Gastrocnemius medialis (tissue), 4 donors: ENCODE data around the gene DNAJC11. TPM values are rescaled to one million over a fixed set of nuclear protein-coding genes. Genes with fewer than 3 reads are reported as not detected.
A peak's percentile ranks its signal among the peaks of the same experiment; 100 is the strongest.
"Not testable (repeated sequence)": the region's sequence is repeated elsewhere in the genome, so short reads cannot be mapped to it uniquely, and the experiment has no call there.

Experiments
- ATAC-seq, 2 donors: fragments of 150-250 bp; one replicate each; pipeline ENCODE4 v1.9.1; 2016
- DNase-seq, 2 donors: peaks; one replicate each; pipeline ENCODE4 v3.0.0-alpha.2; 2019
- H3K27ac ChIP-seq, 4 donors: fragments of 200-600 bp; sonication (generic); 1 replicate in 1 of 4; 2 replicates in 3 of 4; pipeline ENCODE4 v1.5.1; 2016 to 2018; ENCODE audit warnings: mild to moderate bottlenecking in 2 of 4, moderate library complexity in 1 of 4
- H3K27me3 ChIP-seq, 3 donors: fragments of 200-600 bp; sonication (generic) in 2 of 3; 1 replicate in 1 of 3; 2 replicates in 2 of 3; pipeline versions ENCODE4 v1.5.1 to v1.6.0; 2016 to 2019; ENCODE audit warnings: mild to moderate bottlenecking in 1 of 3, moderate library complexity in 1 of 3
- H3K36me3 ChIP-seq, 2 donors: fragments of 200-600 bp; sonication (generic) in 1 of 2; one replicate each; pipeline ENCODE4 v1.5.1; 2017 to 2018
- H3K4me1 ChIP-seq, 2 donors: fragments of 200-600 bp; sonication (generic) in 1 of 2; one replicate each; pipeline ENCODE4 v1.5.1; 2016 to 2017; ENCODE audit warnings: mild to moderate bottlenecking in 2 of 2
- H3K4me3 ChIP-seq, 4 donors: fragments of 200-600 bp; sonication (generic) in 3 of 4; 1 replicate in 1 of 4; 2 replicates in 3 of 4; pipeline ENCODE4 v1.5.1; 2016 to 2019; ENCODE audit warnings: mild to moderate bottlenecking in 2 of 4
- H3K9me3 ChIP-seq, 3 donors: fragments of 200-600 bp; sonication (generic) in 2 of 3; 1 replicate in 1 of 3; 2 replicates in 2 of 3; pipeline ENCODE4 v1.5.1; 2016 to 2019
- CTCF ChIP-seq, 5 experiments: fragments of 450-650 bp in 3 of 5; fragments of 200-600 bp in 2 of 5; sonication (generic) in 2 of 5; IDR thresholded peaks in 4 of 5; conservative IDR thresholded peaks in 1 of 5; 1 replicate in 4 of 5; 2 replicates in 1 of 5; pipeline ENCODE4 v1.5.1; 2016 to 2019; ENCODE audit warnings: antibody characterized with exemption in 5 of 5, mild to moderate bottlenecking in 3 of 5, moderate library complexity in 3 of 5
- POLR2A ChIP-seq, 2 donors: fragments of 450-650 bp; IDR thresholded peaks; one replicate each; pipeline ENCODE4 v1.6.1; 2017; ENCODE audit warnings: antibody characterized with exemption in 2 of 2, mild to moderate bottlenecking in 2 of 2, moderate library complexity in 2 of 2
- in situ Hi-C, 4 donors: fragments of 200-750 bp; cut with MboI; loops; one replicate each; pipeline versions ENCODE4 v1.15.0 to v1.8.0; 2017; ENCODE audit warnings: low sequenced_read_pairs in 4 of 4
- intact Hi-C: fragments of 100-400 bp; cut with DNase I; formaldehyde crosslinking; loops from one replicate; pipeline ENCODE4 v1.15.1; 2023; ENCODE audit warnings: low total_unique reads
- total RNA-seq, 4 donors: library from RNA; depleted of rRNA; stranded (reverse); fragments of >200 nt; gene quantifications; one replicate each; pipeline versions ENCODE4 v1.1.0 to v1.2.3, GENCODE V29; 2016

DNAJC11 gene
- total RNA-seq, 4 donors from 2014 or later: 23.3 to 40.7 (median 30.8) TPM

- ATAC-seq: no peak
- no peaks in the 10 kb centered on the region for H3K9me3 ChIP-seq
- intact Hi-C loops: loop anchor here (10.0 kb wide), 2 partner anchors 942 to 1072 kb away; partner anchors contain the start of gene VAMP3
Observed at GRCh38 chr1:6703016-6703415, 1.4 kb upstream of the DNAJC11 start.

GRCh38 chr1:6700853-6701436 lies 671 bp downstream of the DNAJC11 start:
- DNase-seq: no peak
- H3K9me3 ChIP-seq: no peaks in the 10 kb centered on the region
- ATAC-seq: peak in 1 of 2 donors; percentile 18
- peak overlapping the region; percentile 80 to 93 (median 88) for H3K27ac ChIP-seq
- H3K4me3 ChIP-seq: peak overlapping the region; percentile 91 to 99 (median 96)
- no peaks in the 10 kb centered on the region for H3K27me3 ChIP-seq
- intact Hi-C loops: loop anchor here (1.0 to 10.0 kb wide), 4 partner anchors 84 to 1074 kb away; partner anchors contain the start of genes CAMTA1, NOL9 and VAMP3
- TF ChIP-seq POLR2A (IDR thresholded peaks at IDR 0.05): no peak
- TF ChIP-seq CTCF (IDR thresholded peaks at IDR 0.05 in 4 of 5, conservative IDR thresholded peaks at IDR 0.05 in 1 of 5): no peak
- H3K4me1 ChIP-seq: peaks cover 22 to 32% of the 10 kb centered on the region in 2 donors
- in situ Hi-C loops: loop anchor here in 1 of 4 donors (25.0 kb wide), 1 partner anchor 936 kb away; no protein-coding TSS in a partner anchor
- no peaks in the 10 kb centered on the region for H3K36me3 ChIP-seq

More at GRCh38 chr1:6703016-6703415, 1.4 kb upstream of the DNAJC11 start:
- no peak for TF ChIP-seq CTCF (IDR thresholded peaks at IDR 0.05 in 4 of 5, conservative IDR thresholded peaks at IDR 0.05 in 1 of 5)
- no peak for TF ChIP-seq POLR2A (IDR thresholded peaks at IDR 0.05)
- DNase-seq: no peak
- in situ Hi-C loops: loop anchor here in 1 of 4 donors (25.0 kb wide), 1 partner anchor 934 kb away; no protein-coding TSS in a partner anchor
- no peaks in the 10 kb centered on the region for H3K36me3 ChIP-seq
- H3K4me1 ChIP-seq: peaks cover 22 to 29% of the 10 kb centered on the region in 2 donors
- H3K27ac ChIP-seq: no peak overlapping the region
- H3K27me3 ChIP-seq: no peaks in the 10 kb centered on the region
- no peak overlapping the region for H3K4me3 ChIP-seq

- not testable (repeated sequence) for H3K9me3 ChIP-seq, H3K27me3 ChIP-seq, ATAC-seq, DNase-seq, H3K36me3 ChIP-seq
- H3K4me3 ChIP-seq: peak overlapping the region in 3 of 4 donors; percentile 91 to 97 (median 94)
- H3K4me1 ChIP-seq: peaks cover 22 to 32% of the 10 kb centered on the region in 2 donors
- intact Hi-C loops (loop anchor here (2.0 to 10.0 kb wide), 3 partner anchors 85 to 1075 kb away; partner anchors contain the start of genes CAMTA1 and VAMP3), in situ Hi-C loops (loop anchor here in 2 of 4 donors (10.0 to 25.0 kb wide), 2 partner anchors 145 to 937 kb away; partner anchors contain the start of genes NOL9 (in 1 of the 2) and TAS1R1 (in 1 of the 2))
- peak overlapping the region in 2 of 4 donors; percentile 90 to 93 for H3K27ac ChIP-seq
Observed at GRCh38 chr1:6699915-6700314, 1.7 kb downstream of the DNAJC11 start.

GRCh38 chr1:6695868-6696267 lies 5.7 kb downstream of the DNAJC11 start:
- no peak for ATAC-seq

More at GRCh38 chr1:6695868-6696267, 5.7 kb downstream of the DNAJC11 start:
- TF ChIP-seq POLR2A (IDR thresholded peaks at IDR 0.05): no peak
- TF ChIP-seq CTCF (IDR thresholded peaks at IDR 0.05 in 4 of 5, conservative IDR thresholded peaks at IDR 0.05 in 1 of 5): no peak
- no peak overlapping the region for H3K27ac ChIP-seq
- no peaks in the 10 kb centered on the region for H3K36me3 ChIP-seq
- no peak overlapping the region for H3K4me3 ChIP-seq
- H3K27me3 ChIP-seq: no peaks in the 10 kb centered on the region
- intact Hi-C loops: no loop called here
- in situ Hi-C loops: loop anchor here in 1 of 4 donors (10.0 kb wide), 1 partner anchor 141 kb away; the partner anchor contains the start of genes NOL9 and TAS1R1
- no peaks in the 10 kb centered on the region for H3K9me3 ChIP-seq
- no peak for DNase-seq
- peaks cover 36% of the 10 kb centered on the region in 2 donors for H3K4me1 ChIP-seq
